DND-41 (cell line): ENCODE results near the gene ARID5A.

Experiments
- ATAC-seq: fragments of 200-7000 bp; cut with Tn5 transposase; 3 replicates; pipeline ENCODE4 v1.9.1; 2021; ENCODE audit warnings: low read depth; ENCODE audit not compliant: insufficient read depth
- DNase-seq: peaks from one replicate; pipeline ENCODE4 v3.0.0-alpha.2; 2020
- H2AFZ ChIP-seq: 2 replicates; pipeline ENCODE4 v1.6.0; 2012; ENCODE audit warnings: low read depth, low read length
- H3K27ac ChIP-seq: 2 replicates; pipeline ENCODE4 v1.5.1; 2012; ENCODE audit warnings: low read length, inconsistent platforms
- H3K27me3 ChIP-seq: fragments of 200-600 bp; sonication (generic); 2 replicates; pipeline ENCODE4 v1.6.0; 2012; ENCODE audit warnings: low read length, mild to moderate bottlenecking, inconsistent platforms; ENCODE audit not compliant: insufficient read depth, poor library complexity
- H3K36me3 ChIP-seq: 2 replicates; pipeline ENCODE4 v1.5.1; 2012; ENCODE audit warnings: low read length, inconsistent platforms; ENCODE audit not compliant: insufficient read depth
- H3K4me1 ChIP-seq: 2 replicates; pipeline ENCODE4 v1.5.1; 2012; ENCODE audit warnings: mild to moderate bottlenecking, low read length; ENCODE audit not compliant: insufficient read depth
- H3K4me2 ChIP-seq: 2 replicates; pipeline ENCODE4 v1.6.0; 2012; ENCODE audit warnings: mild to moderate bottlenecking, moderate library complexity, low read length, inconsistent platforms; ENCODE audit not compliant: insufficient read depth
- H3K4me3 ChIP-seq, 2 experiments: fragments of 200-600 bp in 1 of 2; shearing (Covaris generic) in 1 of 2; 2 replicates each; pipeline ENCODE4 v1.5.1; 2012 to 2016; ENCODE audit warnings: inconsistent platforms in 2 of 2, low read length in 2 of 2, mild to moderate bottlenecking in 2 of 2, low read depth in 1 of 2, moderate library complexity in 1 of 2
- H3K79me2 ChIP-seq: 2 replicates; pipeline ENCODE4 v1.6.0; 2012; ENCODE audit warnings: low read length, inconsistent platforms; ENCODE audit not compliant: insufficient read depth
- H3K9ac ChIP-seq: 2 replicates; pipeline ENCODE4 v1.6.0; 2012; ENCODE audit warnings: low read depth, mild to moderate bottlenecking, inconsistent platforms, low read length, moderate library complexity
- H3K9me3 ChIP-seq: 2 replicates; pipeline ENCODE4 v1.5.1; 2012; ENCODE audit warnings: low read length, moderate library complexity, mild to moderate bottlenecking, inconsistent platforms; ENCODE audit not compliant: insufficient read depth, severe bottlenecking
- H4K20me1 ChIP-seq: 2 replicates; pipeline ENCODE4 v1.6.0; 2012; ENCODE audit warnings: low read length; ENCODE audit not compliant: insufficient read depth
- CTCF ChIP-seq: IDR thresholded peaks from 2 replicates; pipeline ENCODE4 v1.5.1; 2012; ENCODE audit warnings: borderline replicate concordance, low read length, moderate library complexity, mild to moderate bottlenecking; ENCODE audit not compliant: poor library complexity, severe bottlenecking; ENCODE audit errors: extremely low read depth
- EZH2 ChIP-seq: IDR thresholded peaks from 3 replicates; pipeline ENCODE4 v1.6.1; 2012; ENCODE audit warnings: borderline replicate concordance, low read depth, mild to moderate bottlenecking, moderate library complexity, low read length, inconsistent platforms; ENCODE audit not compliant: severe bottlenecking

Gene ARID5A

GRCh38 chr2:96580771-96581170 lies 44.2 kb downstream of the ARID5A start:
- no peaks in the 10 kb centered on the region for H3K27me3 ChIP-seq
- TF ChIP-seq EZH2 (no peak), CTCF (no peak)
- H3K27ac ChIP-seq, result no peak overlapping the region
- H3K4me1 ChIP-seq, result no peaks in the 10 kb centered on the region
- no peak for ATAC-seq
- no peak for DNase-seq
- no peaks in the 10 kb centered on the region for H3K79me2 ChIP-seq
- no peaks in the 10 kb centered on the region for H3K9me3 ChIP-seq
- H2AFZ ChIP-seq, result no peak overlapping the region
- H4K20me1 ChIP-seq, result no peaks in the 10 kb centered on the region
- H3K36me3 ChIP-seq, result peaks cover 5% of the 10 kb centered on the region; the same call in 1 of the 2 replicates
- no peak overlapping the region for H3K4me2 ChIP-seq
- H3K4me3 ChIP-seq, result no peak overlapping the region
- no peak overlapping the region for H3K9ac ChIP-seq

GRCh38 chr2:96584017-96584416 lies 47.5 kb downstream of the ARID5A start:
- no peak overlapping the region for H2AFZ ChIP-seq
- no peak overlapping the region for H3K9ac ChIP-seq
- no peak overlapping the region for H3K27ac ChIP-seq
- no peak overlapping the region for H3K4me2 ChIP-seq
- no peak overlapping the region for H3K4me3 ChIP-seq
- no peaks in the 10 kb centered on the region for H3K4me1 ChIP-seq
- ATAC-seq (no peak), DNase-seq (no peak)
- TF ChIP-seq EZH2 (no peak), CTCF (no peak)
- no peaks in the 10 kb centered on the region for H3K9me3 ChIP-seq
- no peaks in the 10 kb centered on the region for H3K79me2 ChIP-seq
- no peaks in the 10 kb centered on the region for H3K27me3 ChIP-seq
- peaks cover 14% of the 10 kb centered on the region; the same call in 1 of the 2 replicates for H3K36me3 ChIP-seq
- no peaks in the 10 kb centered on the region for H4K20me1 ChIP-seq

GRCh38 chr2:96587843-96588242 lies 51.3 kb downstream of the ARID5A start:
- no peak for ATAC-seq
- Histone ChIP-seq H3K27me3 (no peaks in the 10 kb centered on the region), H3K79me2 (no peaks in the 10 kb centered on the region), H3K9me3 (no peaks in the 10 kb centered on the region), H2AFZ (no peak overlapping the region), H3K4me2 (no peak overlapping the region), H3K9ac (no peak overlapping the region), H3K4me3 (no peak overlapping the region), H3K4me1 (no peaks in the 10 kb centered on the region), H3K27ac (no peak overlapping the region), H3K36me3 (peaks cover 32% of the 10 kb centered on the region), H4K20me1 (no peaks in the 10 kb centered on the region)
- no peak for DNase-seq
- TF ChIP-seq CTCF (no peak), EZH2 (no peak)

GRCh38 chr2:96591054-96591453 lies 54.5 kb downstream of the ARID5A start:
- peaks cover 59% of the 10 kb centered on the region for H3K36me3 ChIP-seq
- ATAC-seq, result no peak

More at GRCh38 chr2:96591054-96591453, 54.5 kb downstream of the ARID5A start:
- Histone ChIP-seq H3K4me2 (no peak overlapping the region), H2AFZ (no peak overlapping the region), H3K9me3 (no peaks in the 10 kb centered on the region), H3K4me3 (no peak overlapping the region), H3K9ac (no peak overlapping the region), H3K4me1 (no peaks in the 10 kb centered on the region), H3K27me3 (no peaks in the 10 kb centered on the region), H3K27ac (no peak overlapping the region), H3K79me2 (no peaks in the 10 kb centered on the region), H4K20me1 (0 out of 2 replicates have a peak, but pooled peaks cover 3% of the 10 kb centered on the region)
- TF ChIP-seq CTCF, result no peak
- TF ChIP-seq EZH2, result no peak
- no peak for DNase-seq
